Measurements from ENCODE around the gene SP140. TPM values are rescaled to one million over a fixed set of nuclear protein-coding genes. Genes with fewer than 3 reads are reported as not detected.
A peak's percentile ranks its signal among the peaks of the same experiment; 100 is the strongest.

SP140 gene
- total RNA-seq, 2 experiments from 2014 or later: 51.2 to 55.1 TPM

DNA sequence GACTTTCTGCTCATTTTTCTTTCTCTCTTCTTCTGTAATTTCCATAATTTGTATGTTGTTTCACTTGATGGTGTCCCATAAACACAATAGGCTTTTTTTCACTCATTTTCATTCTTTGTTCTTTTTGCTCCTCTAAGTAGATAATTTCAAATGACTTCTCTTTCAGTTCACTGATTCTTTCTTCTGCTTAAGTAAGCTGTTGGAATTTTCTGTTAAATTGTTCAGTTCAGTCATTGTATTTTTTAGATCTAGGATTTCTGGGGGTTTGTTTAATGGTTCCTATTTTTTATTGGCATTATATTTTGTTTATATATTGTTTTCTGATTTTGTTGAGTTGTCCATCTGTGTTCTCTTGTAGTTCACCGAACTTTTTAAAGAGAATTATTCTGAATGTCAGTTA is 120.9 kb downstream of the SP140 start:
- intact Hi-C loops (cut with DNase I, micrococcal nuclease): loop anchor here in 1 of 2 experiments (10.0 kb wide), 1 partner anchor 1068 kb away; no protein-coding TSS in a partner anchor
- no peaks in the 10 kb centered on the region for H3K27me3 ChIP-seq (ENCODE audit: control insufficient read depth in 1 of 2, insufficient read depth in 2 of 2, low read length in 2 of 2)
- Mint-ChIP-seq H3K9me3 (peaks cover 18% of the 10 kb centered on the region), H3K4me3 (no peak overlapping the region), H3K4me1 (ENCODE audit: low read depth) (peaks cover 81% of the 10 kb centered on the region), H3K36me3 (ENCODE audit: low read depth) (peaks cover 92% of the 10 kb centered on the region), H3K27me3 (no peaks in the 10 kb centered on the region), H3K27ac (no peak overlapping the region)
- H3K27ac ChIP-seq (ENCODE audit: low read depth in 1 of 2, low read length in 2 of 2): no peak overlapping the region
- no peak for ATAC-seq (ENCODE audit: poor library complexity)
- ChIA-PET CTCF (interaction anchor here (1.0 kb wide), 1 partner anchor 10 kb away, joined by 3 read pairs; no protein-coding TSS in a partner anchor), POLR2A (interaction anchor here (0.7 to 0.8 kb wide), 2 partner anchors 28 to 248 kb away, joined by 3 to 4 read pairs; no protein-coding TSS in a partner anchor)
- peaks cover 10 to 29% of the 10 kb centered on the region in 2 experiments for H3K9me3 ChIP-seq (ENCODE audit: control insufficient read depth in 1 of 2, insufficient read depth in 1 of 2, low read length in 2 of 2)
- peaks cover 39% of the 10 kb centered on the region for H3K36me3 ChIP-seq (ENCODE audit: insufficient read depth, low read length)
- no peak for DNase-seq
- no peak overlapping the region for H3K4me3 ChIP-seq (ENCODE audit: low read length)
- TF ChIP-seq, protein P1, sequence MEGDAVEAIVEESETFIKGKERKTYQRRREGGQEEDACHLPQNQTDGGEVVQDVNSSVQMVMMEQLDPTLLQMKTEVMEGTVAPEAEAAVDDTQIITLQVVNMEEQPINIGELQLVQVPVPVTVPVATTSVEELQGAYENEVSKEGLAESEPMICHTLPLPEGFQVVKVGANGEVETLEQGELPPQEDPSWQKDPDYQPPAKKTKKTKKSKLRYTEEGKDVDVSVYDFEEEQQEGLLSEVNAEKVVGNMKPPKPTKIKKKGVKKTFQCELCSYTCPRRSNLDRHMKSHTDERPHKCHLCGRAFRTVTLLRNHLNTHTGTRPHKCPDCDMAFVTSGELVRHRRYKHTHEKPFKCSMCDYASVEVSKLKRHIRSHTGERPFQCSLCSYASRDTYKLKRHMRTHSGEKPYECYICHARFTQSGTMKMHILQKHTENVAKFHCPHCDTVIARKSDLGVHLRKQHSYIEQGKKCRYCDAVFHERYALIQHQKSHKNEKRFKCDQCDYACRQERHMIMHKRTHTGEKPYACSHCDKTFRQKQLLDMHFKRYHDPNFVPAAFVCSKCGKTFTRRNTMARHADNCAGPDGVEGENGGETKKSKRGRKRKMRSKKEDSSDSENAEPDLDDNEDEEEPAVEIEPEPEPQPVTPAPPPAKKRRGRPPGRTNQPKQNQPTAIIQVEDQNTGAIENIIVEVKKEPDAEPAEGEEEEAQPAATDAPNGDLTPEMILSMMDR (IDR thresholded peaks at IDR 0.05): no peak
- H3K4me1 ChIP-seq (ENCODE audit: insufficient read depth, low read length): peaks cover 14% of the 10 kb centered on the region

GRCh38 chr2:230346921-230347533 is 121.5 kb downstream of the SP140 start:
- peaks cover 83% of the 10 kb centered on the region for H3K4me1 Mint-ChIP-seq (ENCODE audit: low read depth)
- TF ChIP-seq, protein P1 (IDR thresholded peaks at IDR 0.05): no peak
- no peak overlapping the region for H3K27ac Mint-ChIP-seq
- DNase-seq (no peak), ATAC-seq (ENCODE audit: poor library complexity) (no peak)
- Histone ChIP-seq H3K4me1 (ENCODE audit: insufficient read depth, low read length) (peaks cover 14% of the 10 kb centered on the region), H3K27me3 (ENCODE audit: control insufficient read depth in 1 of 2, insufficient read depth in 2 of 2, low read length in 2 of 2) (no peaks in the 10 kb centered on the region), H3K27ac (ENCODE audit: low read depth in 1 of 2, low read length in 2 of 2) (peak overlapping the region in 1 of 2 donors; percentile 20), H3K4me3 (ENCODE audit: low read length) (no peak overlapping the region), H3K36me3 (ENCODE audit: insufficient read depth, low read length) (peaks cover 44% of the 10 kb centered on the region), H3K9me3 (ENCODE audit: control insufficient read depth in 1 of 2, insufficient read depth in 1 of 2, low read length in 2 of 2) (peaks cover 10 to 29% of the 10 kb centered on the region in 2 experiments)
- peaks cover 18% of the 10 kb centered on the region for H3K9me3 Mint-ChIP-seq
- CTCF ChIA-PET: interaction anchor here (1.0 kb wide), 1 partner anchor 11 kb away, joined by 3 read pairs; no protein-coding TSS in a partner anchor
- H3K4me3 Mint-ChIP-seq: no peak overlapping the region
- H3K27me3 Mint-ChIP-seq: no peaks in the 10 kb centered on the region
- intact Hi-C loops (cut with DNase I, micrococcal nuclease): loop anchor here in 1 of 2 experiments (10.0 kb wide), 1 partner anchor 1068 kb away; no protein-coding TSS in a partner anchor
- POLR2A ChIA-PET: interaction anchor here (0.7 to 1.0 kb wide), 3 partner anchors 15 to 247 kb away, joined by 3 to 4 read pairs (median 3); no protein-coding TSS in a partner anchor
- peaks cover 94% of the 10 kb centered on the region for H3K36me3 Mint-ChIP-seq (ENCODE audit: low read depth)

GRCh38 chr2:230347659-230348305 is 122.2 kb downstream of the SP140 start:
- no peak overlapping the region for H3K4me3 ChIP-seq (ENCODE audit: low read length)

More at GRCh38 chr2:230347659-230348305, 122.2 kb downstream of the SP140 start:
- Histone ChIP-seq H3K36me3 (ENCODE audit: insufficient read depth, low read length) (peaks cover 45% of the 10 kb centered on the region), H3K4me1 (ENCODE audit: insufficient read depth, low read length) (peaks cover 14% of the 10 kb centered on the region), H3K27ac (ENCODE audit: low read depth in 1 of 2, low read length in 2 of 2) (peak overlapping the region in 1 of 2 donors; percentile 20), H3K9me3 (ENCODE audit: control insufficient read depth in 1 of 2, insufficient read depth in 1 of 2, low read length in 2 of 2) (peaks cover 10 to 29% of the 10 kb centered on the region in 2 experiments), H3K27me3 (ENCODE audit: control insufficient read depth in 1 of 2, insufficient read depth in 2 of 2, low read length in 2 of 2) (no peaks in the 10 kb centered on the region)
- peaks cover 18% of the 10 kb centered on the region for H3K9me3 Mint-ChIP-seq
- peak overlapping the region; percentile 70 for H3K27ac Mint-ChIP-seq
- ATAC-seq (ENCODE audit: poor library complexity) (no peak), DNase-seq (peak in 3 of 14 experiments; percentile 37 to 52 (median 51))
- H3K4me3 Mint-ChIP-seq: peak overlapping the region; percentile 6
- peaks cover 90% of the 10 kb centered on the region for H3K36me3 Mint-ChIP-seq (ENCODE audit: low read depth)
- H3K4me1 Mint-ChIP-seq (ENCODE audit: low read depth): peaks cover 82% of the 10 kb centered on the region
- intact Hi-C loops (cut with DNase I, micrococcal nuclease): loop anchor here in 1 of 2 experiments (10.0 kb wide), 1 partner anchor 1067 kb away; no protein-coding TSS in a partner anchor
- CTCF ChIA-PET: interaction anchor here (0.9 to 1.2 kb wide), 2 partner anchors 18 to 21 kb away, joined by 3 read pairs; partner anchors contain the start of gene SP140L
- no peaks in the 10 kb centered on the region for H3K27me3 Mint-ChIP-seq
- POLR2A ChIA-PET: interaction anchor here (1.0 to 1.2 kb wide), 2 partner anchors 14 to 20 kb away, joined by 3 read pairs; partner anchors contain the start of gene SP140L
- TF ChIP-seq, protein P1 (IDR thresholded peaks at IDR 0.05): no peak
